MV-4-11 (cell line): ENCODE data around the gene FKBP10.
"Not testable (repeated sequence)": the region's sequence is repeated elsewhere in the genome, so short reads cannot be mapped to it uniquely, and the experiment has no call there.

Experiments
- DNase-seq: peaks from one replicate; lab custom pipeline; 2025; lab: John Stamatoyannopoulos, UW

FKBP10 gene, protein sequence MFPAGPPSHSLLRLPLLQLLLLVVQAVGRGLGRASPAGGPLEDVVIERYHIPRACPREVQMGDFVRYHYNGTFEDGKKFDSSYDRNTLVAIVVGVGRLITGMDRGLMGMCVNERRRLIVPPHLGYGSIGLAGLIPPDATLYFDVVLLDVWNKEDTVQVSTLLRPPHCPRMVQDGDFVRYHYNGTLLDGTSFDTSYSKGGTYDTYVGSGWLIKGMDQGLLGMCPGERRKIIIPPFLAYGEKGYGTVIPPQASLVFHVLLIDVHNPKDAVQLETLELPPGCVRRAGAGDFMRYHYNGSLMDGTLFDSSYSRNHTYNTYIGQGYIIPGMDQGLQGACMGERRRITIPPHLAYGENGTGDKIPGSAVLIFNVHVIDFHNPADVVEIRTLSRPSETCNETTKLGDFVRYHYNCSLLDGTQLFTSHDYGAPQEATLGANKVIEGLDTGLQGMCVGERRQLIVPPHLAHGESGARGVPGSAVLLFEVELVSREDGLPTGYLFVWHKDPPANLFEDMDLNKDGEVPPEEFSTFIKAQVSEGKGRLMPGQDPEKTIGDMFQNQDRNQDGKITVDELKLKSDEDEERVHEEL

DNA sequence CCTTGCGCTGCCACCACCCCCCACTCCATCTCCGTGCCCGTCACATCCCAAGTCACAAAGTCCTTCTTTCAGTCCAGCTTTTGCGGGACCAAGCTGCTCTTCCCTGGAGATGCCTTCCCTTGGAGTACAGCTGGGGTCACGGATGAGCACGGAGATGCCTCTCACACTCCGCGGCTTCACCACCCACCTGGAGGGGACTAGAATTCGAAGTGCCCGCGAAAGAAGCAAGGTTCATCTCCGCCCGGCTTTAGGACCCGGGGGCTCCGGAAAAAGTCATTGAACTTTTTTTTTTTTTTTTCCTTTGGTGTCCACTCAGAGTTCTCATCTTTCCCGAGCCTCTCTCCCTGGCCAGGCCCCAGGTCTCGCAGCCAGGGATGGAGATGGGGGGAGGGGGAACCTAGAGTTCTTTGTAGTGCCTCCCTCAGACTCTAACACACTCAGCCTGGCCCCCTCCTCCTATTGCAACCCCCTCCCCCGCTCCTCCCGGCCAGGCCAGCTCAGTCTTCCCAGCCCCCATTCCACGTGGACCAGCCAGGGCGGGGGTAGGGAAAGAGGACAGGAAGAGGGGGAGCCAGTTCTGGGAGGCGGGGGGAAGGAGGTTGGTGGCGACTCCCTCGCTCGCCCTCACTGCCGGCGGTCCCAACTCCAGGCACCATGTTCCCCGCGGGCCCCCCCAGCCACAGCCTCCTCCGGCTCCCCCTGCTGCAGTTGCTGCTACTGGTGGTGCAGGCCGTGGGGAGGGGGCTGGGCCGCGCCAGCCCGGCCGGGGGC lies at the start of gene FKBP10:
Gene FKBP10 (plus strand): TSS at position 624 of the 771 bp plus-strand sequence. CDS start 31 bp downstream, at position 655.
- no peak for DNase-seq

DNA sequence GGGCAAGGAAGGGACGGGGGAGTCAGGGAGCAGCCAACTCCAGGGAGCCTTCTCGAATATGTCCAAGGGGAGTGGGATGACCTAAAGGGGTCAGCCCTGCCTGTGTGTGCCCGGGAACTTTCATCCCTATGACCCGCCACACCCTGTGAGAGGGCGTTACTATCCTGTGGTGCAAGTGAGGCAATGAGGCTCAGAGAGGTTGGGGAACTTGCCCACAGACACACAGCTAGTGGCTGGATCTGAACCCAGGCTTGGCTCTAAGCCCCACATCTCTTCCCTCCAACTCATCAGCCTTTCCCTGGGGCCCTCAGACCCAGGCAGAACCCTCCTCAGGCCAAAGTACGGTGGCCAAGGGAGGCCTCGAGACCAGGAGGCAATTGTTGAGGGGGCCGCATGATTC lies 49.5 kb upstream of the FKBP10 start:
- no peak for DNase-seq

DNA sequence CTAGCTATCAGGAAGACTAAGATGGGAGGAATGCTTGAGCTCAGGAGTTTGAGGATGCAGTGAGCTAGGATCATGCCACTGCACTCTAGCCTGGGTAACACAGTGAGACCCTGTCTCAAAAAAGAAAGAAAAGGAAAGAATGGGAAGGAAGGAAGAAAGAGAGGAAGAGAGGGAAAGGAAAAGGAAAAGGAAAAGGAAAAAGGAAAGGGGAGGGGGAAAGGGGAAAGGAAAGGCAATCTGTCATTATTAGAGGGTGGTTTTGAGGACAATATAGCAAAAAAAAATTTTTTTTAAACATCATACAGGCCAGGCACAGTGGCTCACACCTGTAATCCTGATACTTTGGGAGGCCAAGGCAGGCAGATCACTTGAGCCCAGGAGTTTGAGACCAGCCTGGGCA lies 46.7 kb upstream of the FKBP10 start:
- no peak for DNase-seq

GRCh38 chr17:41767324-41768042 lies 45.3 kb upstream of the FKBP10 start:
- no peak for DNase-seq

GRCh38 chr17:41768682-41769288 lies 44.0 kb upstream of the FKBP10 start:
- DNase-seq = no peak

DNA sequence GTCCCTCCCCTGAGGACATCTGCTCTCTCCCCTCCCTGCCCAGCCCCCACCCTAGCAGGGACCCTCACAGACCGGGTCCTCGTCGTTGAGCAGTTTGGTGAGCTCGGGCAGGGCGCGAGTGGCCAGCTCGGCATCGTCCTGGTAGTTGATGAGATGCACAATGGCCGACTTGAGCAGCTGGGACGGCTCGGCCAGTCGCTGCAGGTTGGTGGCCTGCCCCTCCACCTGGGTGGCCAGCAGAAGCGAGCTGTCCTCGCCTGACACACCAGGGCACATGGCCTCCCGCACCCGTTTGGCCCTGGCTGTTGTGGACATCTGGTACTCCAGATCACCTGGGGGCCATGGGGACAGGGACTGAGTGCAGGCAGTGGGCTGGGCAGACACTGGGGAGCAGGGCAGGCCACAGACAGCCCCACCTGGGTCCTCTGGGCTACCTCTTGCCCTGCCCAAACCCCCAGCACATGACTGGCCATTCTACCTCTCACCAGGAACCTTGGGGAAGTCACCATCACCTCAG lies 43.4 kb upstream of the FKBP10 start:
- no peak for DNase-seq

DNA sequence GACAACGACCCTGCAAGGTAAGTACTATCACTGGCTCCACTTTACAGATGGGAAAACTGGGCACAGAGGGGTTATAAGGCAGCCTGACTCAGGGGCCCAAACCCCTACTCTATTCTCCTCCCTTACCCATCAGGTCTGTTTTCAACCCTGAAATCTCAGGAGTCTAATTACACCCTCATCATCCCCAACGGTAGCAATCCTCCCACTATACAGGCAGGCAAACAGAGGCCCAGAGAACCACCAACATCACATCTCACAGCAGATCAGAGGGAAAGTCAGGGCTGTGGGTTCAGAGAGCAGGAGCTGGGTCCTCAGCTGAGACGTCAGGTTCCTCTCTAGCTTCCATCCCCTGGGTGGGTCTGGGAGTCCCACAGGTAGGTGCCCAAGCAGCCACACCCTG lies 42.8 kb upstream of the FKBP10 start:
- DNase-seq = no peak

DNA sequence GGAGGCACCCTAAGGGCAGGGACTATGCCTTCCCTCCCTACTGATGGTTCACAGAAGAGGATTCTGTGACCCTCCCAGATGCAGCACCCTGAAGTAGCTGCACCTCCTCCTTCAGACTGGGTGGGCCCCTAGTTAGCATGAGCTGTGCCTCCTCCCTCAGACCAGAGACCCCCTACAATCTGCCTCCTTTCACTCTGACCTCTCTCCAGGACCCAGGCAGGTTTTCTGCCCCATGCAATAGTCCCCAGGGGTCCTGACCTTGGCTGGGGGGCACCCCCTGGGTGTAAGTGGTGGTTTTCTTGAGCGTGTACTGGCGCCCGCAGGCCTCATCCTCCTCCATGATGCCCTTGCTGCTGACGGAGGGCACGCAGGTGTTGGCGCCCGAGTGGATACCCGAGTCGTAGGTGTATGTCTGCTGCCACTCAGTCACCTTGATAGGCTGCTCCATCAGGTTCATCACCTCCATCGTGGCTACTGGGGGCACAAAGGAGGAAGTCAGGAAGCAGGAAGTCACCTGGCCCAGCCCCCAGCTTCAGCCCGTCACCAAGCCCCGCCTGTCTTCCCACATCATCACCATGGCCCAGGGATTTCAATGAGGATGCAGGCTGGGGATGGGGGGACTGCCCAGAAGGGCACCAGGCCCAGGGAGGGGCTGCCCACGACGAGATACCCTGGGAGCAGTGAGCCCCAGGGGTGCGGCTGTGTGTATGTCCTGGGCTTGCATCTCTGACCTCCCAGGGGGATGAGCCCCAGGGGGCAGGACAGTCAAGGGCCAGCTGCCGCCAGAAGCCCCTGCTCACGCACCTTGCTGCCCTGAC lies 41.2 kb upstream of the FKBP10 start:
- no peak for DNase-seq

- no peak for DNase-seq
Observed at GRCh38 chr17:41772218-41772585, 40.6 kb upstream of the FKBP10 start.

- no peak for DNase-seq
Observed at GRCh38 chr17:41772586-41773189, 40.1 kb upstream of the FKBP10 start.

- peak; percentile 60 for DNase-seq
Observed at GRCh38 chr17:41773190-41773588, 39.6 kb upstream of the FKBP10 start.

GRCh38 chr17:41773731-41774193 lies 39.0 kb upstream of the FKBP10 start:
- DNase-seq = peak; percentile 9

- no peak for DNase-seq
Observed at GRCh38 chr17:41775394-41776226, 37.2 kb upstream of the FKBP10 start.

DNA sequence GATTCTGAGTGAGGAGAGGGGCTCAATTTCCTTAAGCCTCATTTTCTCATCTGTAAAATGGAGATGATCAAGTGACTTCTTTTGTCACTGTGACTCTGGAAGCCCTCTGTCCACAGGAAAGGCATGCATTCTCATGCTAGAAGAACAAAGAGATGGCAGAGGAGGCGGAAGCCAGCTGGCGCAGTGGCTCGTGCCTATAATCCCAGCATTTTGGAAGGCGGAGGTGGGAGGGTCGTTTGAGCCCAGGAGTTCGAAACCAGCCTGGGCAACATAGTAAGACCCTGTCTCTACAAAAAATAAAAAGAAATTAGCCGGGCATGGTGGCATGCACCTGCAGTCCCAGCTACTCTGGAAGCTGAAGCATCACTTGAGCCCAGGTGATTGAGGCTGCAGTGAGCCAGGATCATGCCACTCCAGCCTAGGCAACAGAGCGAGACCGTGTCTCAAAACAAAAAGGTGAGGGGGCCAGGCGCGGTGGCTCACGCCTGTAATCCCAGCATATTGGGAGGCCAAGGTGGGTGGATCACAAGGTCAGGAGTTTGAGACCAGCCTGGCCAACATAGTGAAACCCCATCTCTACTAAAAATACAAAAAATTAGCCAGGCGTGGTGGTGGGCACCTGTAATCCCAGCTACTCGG lies 36.4 kb upstream of the FKBP10 start:
- not testable (repeated sequence) for DNase-seq

DNA sequence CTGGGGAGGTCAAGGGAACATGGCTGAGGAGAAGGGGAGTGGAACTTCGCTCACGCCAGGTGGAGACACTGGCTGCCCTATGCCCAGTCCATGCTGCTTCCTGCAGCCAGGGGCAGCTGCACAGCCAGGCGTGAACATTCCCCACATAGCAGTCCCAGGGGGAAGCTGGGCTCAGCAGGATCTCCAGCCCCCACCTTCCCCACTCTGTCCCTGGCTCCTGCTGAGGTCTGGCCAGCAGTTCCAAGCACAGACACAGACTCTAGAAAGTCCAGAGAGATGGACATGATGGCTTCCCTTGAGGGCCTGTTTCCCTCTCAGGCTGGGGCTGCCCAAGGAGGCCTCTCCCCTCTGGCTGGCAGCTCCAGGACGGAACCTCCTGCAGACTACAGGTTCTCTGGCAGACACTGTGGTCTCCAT lies 35.6 kb upstream of the FKBP10 start:
- DNase-seq = no peak

DNA sequence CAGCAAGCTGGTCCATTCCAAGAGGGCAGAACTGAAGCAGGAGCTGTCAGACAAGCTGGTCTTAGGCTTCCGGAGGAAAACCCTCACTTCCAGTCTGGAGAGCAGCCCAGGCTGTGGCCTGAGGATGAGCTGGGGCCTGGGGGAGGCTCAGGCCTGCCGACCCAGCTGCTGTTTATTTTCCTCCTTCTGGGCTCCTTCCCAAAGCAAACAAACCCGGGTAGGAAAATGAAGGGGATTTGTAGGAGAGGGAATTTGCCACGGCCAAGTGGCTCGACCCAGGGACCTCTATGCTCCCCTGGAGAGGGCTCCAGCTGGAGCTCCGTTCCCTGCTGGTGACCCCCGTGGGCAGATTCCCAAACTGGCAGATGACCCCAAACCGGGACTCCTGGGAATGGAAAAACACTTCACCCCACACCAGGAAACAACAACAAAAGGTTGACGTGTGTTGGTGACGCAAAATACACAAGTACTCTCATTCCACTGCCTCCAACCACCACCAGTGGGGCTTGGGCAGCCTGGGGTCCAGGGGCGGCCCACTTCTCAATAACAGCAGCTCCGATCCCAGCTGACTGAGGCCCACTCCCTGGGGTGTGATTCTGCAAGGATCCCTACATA lies 35.1 kb upstream of the FKBP10 start:
- no peak for DNase-seq

DNA sequence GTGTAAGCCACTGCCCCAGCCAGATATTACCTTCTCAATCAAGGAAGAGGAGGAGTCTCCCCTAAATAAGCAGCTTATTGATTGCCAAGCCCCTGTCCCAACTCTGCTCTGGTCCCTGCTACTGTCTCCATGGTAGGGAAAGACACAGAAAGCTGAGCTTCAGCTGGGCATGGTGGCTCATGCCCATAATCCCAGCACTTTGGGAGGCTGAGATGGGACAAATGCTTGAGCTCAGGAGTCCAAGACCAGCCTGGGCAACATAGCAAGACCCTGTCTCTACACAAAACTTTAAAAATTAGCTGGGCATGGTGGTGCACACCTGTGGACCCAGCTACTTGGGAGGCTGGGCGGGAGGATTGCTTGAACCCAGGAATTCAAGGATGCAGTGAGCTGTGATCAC lies 32.9 kb upstream of the FKBP10 start:
- no peak for DNase-seq

DNA sequence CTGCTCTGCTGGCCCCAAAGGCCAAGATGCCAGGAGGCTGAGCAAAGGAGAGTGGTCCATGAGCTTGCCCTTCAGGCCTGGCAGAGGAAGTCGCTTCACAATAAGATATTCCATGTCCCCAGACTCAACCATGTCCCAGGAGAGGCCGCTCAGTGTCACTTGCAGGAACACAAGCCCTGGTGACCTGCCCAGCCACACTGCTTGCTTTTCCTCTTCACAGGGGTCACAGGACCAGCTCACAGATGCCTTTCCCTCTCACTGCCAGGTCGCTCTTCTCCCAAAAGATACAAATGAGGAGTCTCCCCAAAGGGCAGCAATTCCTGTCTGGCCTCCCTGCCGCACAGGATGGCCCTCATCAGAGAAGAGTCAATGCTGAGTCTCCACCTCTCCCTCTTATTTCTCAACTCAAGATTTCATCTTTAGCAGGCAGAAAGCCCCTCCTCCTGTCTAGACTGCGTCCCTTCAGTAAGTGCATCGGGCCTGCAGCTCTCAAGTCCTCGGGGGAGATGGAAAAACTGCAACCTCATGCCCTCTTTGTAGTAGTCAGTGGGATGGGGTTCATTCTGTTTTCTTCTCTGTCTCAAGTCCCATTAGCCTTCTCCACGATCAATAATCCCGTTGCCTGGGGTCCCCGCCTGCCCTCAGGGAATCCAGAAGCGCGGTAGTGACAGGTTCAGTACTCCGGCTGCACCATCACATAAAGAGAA lies 31.2 kb upstream of the FKBP10 start:
- DNase-seq = no peak
